Prostate gland (tissue), 2 donors: ENCODE measurements around the gene PTPRM.

Experiments used
- POLR2A ChIP-seq: fragments of 450-650 bp; IDR thresholded peaks from one replicate; pipeline ENCODE4 v1.6.1; 2016; ENCODE audit warnings: antibody characterized with exemption, mild to moderate bottlenecking
- POLR2AphosphoS5 ChIP-seq: sonication (generic); formaldehyde crosslinking; IDR thresholded peaks from one replicate; pipeline ENCODE4 v1.6.1; 2017; ENCODE audit warnings: antibody characterized with exemption
- TF ChIP-seq, protein P1 (sequence below), 4 experiments: fragments of 200-600 bp in 2 of 4; fragments of 450-650 bp in 2 of 4; sonication (generic) in 2 of 4; IDR thresholded peaks; 1 replicate in 3 of 4; 2 replicates in 1 of 4; pipeline ENCODE4 v1.5.1; 2016 to 2019; ENCODE audit warnings: antibody characterized with exemption in 4 of 4, mild to moderate bottlenecking in 2 of 4, moderate library complexity in 2 of 4

DNA sequence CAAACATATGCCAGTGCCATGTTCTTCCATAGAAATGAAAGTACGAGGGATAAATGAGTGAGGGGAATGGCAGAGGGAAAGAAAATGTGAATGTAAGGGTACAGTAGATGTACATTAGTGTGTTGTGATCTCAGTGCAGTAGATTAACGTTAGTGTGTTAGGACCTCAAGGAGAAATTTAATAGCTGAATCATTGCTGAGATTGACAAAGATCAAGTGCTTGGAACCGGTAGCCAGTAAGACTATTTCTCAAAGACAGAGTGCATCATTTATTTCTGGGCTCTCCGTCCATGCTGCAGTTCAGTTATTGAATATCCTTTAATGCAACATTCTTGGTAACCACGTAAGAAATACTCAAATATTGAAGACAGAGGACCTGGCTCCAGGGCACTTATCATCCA is 246.0 kb downstream of the PTPRM start:
- TF ChIP-seq, protein P1, sequence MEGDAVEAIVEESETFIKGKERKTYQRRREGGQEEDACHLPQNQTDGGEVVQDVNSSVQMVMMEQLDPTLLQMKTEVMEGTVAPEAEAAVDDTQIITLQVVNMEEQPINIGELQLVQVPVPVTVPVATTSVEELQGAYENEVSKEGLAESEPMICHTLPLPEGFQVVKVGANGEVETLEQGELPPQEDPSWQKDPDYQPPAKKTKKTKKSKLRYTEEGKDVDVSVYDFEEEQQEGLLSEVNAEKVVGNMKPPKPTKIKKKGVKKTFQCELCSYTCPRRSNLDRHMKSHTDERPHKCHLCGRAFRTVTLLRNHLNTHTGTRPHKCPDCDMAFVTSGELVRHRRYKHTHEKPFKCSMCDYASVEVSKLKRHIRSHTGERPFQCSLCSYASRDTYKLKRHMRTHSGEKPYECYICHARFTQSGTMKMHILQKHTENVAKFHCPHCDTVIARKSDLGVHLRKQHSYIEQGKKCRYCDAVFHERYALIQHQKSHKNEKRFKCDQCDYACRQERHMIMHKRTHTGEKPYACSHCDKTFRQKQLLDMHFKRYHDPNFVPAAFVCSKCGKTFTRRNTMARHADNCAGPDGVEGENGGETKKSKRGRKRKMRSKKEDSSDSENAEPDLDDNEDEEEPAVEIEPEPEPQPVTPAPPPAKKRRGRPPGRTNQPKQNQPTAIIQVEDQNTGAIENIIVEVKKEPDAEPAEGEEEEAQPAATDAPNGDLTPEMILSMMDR (IDR thresholded peaks at IDR 0.05): no peak
- TF ChIP-seq POLR2A (no peak), POLR2AphosphoS5 (no peak)
